ENCODE results near the gene ABLIM1. TPM values are rescaled to one million over a fixed set of nuclear protein-coding genes. Genes with fewer than 3 reads are reported as not detected.

ABLIM1 gene
- total RNA-seq, 6 experiments from 2014 or later: 38.8 to 76.5 (median 50.6) TPM

DNA sequence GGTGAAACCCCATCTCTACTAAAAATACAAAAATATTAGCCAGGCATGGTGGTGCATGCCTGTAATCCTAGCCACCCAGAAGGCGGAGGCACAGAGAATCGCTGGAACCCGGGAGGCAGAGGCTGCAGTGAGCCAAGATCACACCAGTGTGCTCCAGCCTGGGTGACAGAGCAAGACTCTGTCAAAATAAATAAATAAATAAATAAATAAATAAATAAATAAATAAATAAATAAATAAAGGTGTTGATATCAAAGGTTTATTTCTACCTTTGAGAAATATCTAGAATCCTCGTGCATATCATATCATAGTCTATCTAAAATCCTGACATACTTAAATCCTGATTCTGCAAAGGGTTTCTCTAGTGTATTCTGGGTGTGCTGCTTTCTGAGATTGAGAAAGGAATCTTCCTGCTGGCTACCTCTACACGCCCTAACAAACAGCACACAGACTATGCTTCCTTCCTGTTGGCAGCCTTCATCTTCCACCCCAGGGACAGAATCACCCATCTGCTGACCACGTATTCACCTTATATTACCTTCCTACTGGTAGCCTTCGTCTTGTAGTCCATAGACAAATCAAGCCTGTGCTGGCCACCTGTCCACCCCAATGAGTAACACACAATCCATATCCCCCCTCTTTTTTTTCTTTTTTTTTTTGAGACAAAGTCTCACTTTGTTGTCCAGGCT is 8.7 kb downstream of the ABLIM1 start:
- ATAC-seq (peak in 1 of 4 donors; percentile 2), DNase-seq (no peak)
- H3K27me3 ChIP-seq: no peaks in the 10 kb centered on the region
- H3K4me3 ChIP-seq: no peak overlapping the region
- TF ChIP-seq POLR2A (IDR thresholded peaks at IDR 0.05): no peak
- TF ChIP-seq, protein P1, sequence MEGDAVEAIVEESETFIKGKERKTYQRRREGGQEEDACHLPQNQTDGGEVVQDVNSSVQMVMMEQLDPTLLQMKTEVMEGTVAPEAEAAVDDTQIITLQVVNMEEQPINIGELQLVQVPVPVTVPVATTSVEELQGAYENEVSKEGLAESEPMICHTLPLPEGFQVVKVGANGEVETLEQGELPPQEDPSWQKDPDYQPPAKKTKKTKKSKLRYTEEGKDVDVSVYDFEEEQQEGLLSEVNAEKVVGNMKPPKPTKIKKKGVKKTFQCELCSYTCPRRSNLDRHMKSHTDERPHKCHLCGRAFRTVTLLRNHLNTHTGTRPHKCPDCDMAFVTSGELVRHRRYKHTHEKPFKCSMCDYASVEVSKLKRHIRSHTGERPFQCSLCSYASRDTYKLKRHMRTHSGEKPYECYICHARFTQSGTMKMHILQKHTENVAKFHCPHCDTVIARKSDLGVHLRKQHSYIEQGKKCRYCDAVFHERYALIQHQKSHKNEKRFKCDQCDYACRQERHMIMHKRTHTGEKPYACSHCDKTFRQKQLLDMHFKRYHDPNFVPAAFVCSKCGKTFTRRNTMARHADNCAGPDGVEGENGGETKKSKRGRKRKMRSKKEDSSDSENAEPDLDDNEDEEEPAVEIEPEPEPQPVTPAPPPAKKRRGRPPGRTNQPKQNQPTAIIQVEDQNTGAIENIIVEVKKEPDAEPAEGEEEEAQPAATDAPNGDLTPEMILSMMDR (IDR thresholded peaks at IDR 0.05): no peak
- peaks cover 0 to 60% (median 36%) of the 10 kb centered on the region in 4 donors for H3K4me1 ChIP-seq
- intact Hi-C loops (cut with DNase I): no loop called here
- H3K9me3 ChIP-seq: no peaks in the 10 kb centered on the region
- peak overlapping the region; percentile 75 to 95 (median 93) for H3K27ac ChIP-seq
- 61% methylated on average over 7 of the region's 7 CpGs for WGBS (ENCODE audit: insufficient coverage, low coverage, low lambda C conversion rate, missing lambda C conversion rate)
- no peaks in the 10 kb centered on the region for H3K36me3 ChIP-seq

GRCh38 chr10:114648368-114648767 is 9.7 kb downstream of the ABLIM1 start:
- intact Hi-C loops (cut with DNase I): no loop called here
- peak overlapping the region; percentile 75 to 95 (median 93) for H3K27ac ChIP-seq
- H3K9me3 ChIP-seq: no peaks in the 10 kb centered on the region
- H3K4me3 ChIP-seq: no peak overlapping the region
- H3K4me1 ChIP-seq: peaks cover 0 to 60% (median 34%) of the 10 kb centered on the region in 4 donors
- H3K27me3 ChIP-seq: no peaks in the 10 kb centered on the region
- 39% methylated on average over 8 of the region's 8 CpGs for WGBS (ENCODE audit: insufficient coverage, low coverage, low lambda C conversion rate, missing lambda C conversion rate)
- DNase-seq (no peak), ATAC-seq (peak; percentile 41 to 70 (median 49))
- H3K36me3 ChIP-seq: no peaks in the 10 kb centered on the region
- no peak for TF ChIP-seq POLR2A (IDR thresholded peaks at IDR 0.05)
- TF ChIP-seq, protein P1 (IDR thresholded peaks at IDR 0.05): no peak

- Histone ChIP-seq H3K4me1 (peaks cover 0 to 54% (median 30%) of the 10 kb centered on the region in 4 donors), H3K4me3 (no peak overlapping the region), H3K36me3 (no peaks in the 10 kb centered on the region), H3K27ac (peak overlapping the region; percentile 75 to 95 (median 93)), H3K27me3 (no peaks in the 10 kb centered on the region), H3K9me3 (no peaks in the 10 kb centered on the region)
- TF ChIP-seq, protein P1 (IDR thresholded peaks at IDR 0.05): no peak
- no peak for TF ChIP-seq POLR2A (IDR thresholded peaks at IDR 0.05)
- ATAC-seq (peak in 1 of 4 donors; percentile 29), DNase-seq (no peak)
- WGBS (ENCODE audit: insufficient coverage, low coverage, low lambda C conversion rate, missing lambda C conversion rate): 92% methylated on average over 2 of the region's 2 CpGs
- intact Hi-C loops (cut with DNase I): no loop called here
Observed at GRCh38 chr10:114647545-114648138, 10.4 kb downstream of the ABLIM1 start.

GRCh38 chr10:114646426-114646825 is 11.6 kb downstream of the ABLIM1 start:
- no peaks in the 10 kb centered on the region for H3K27me3 ChIP-seq

More at GRCh38 chr10:114646426-114646825, 11.6 kb downstream of the ABLIM1 start:
- Histone ChIP-seq H3K9me3 (no peaks in the 10 kb centered on the region), H3K4me1 (peaks cover 0 to 41% (median 24%) of the 10 kb centered on the region in 4 donors), H3K36me3 (no peaks in the 10 kb centered on the region), H3K27ac (no peak overlapping the region), H3K4me3 (no peak overlapping the region)
- TF ChIP-seq, protein P1 (IDR thresholded peaks at IDR 0.05): no peak
- TF ChIP-seq POLR2A (IDR thresholded peaks at IDR 0.05): no peak
- 55% methylated on average over 4 of the region's 5 CpGs for WGBS (ENCODE audit: insufficient coverage, low coverage, low lambda C conversion rate, missing lambda C conversion rate)
- intact Hi-C loops (cut with DNase I): no loop called here
- DNase-seq (no peak), ATAC-seq (no peak)
